Lower leg skin (tissue), 4 donors: ENCODE data around the gene SDCCAG8. TPM values are rescaled to one million over a fixed set of nuclear protein-coding genes. Genes with fewer than 3 reads are reported as not detected.

ENCODE experiments used
- DNase-seq, 2 donors: peaks; one replicate each; pipeline ENCODE4 v3.0.0-alpha.2; 2019; ENCODE audit warnings: low spot score in 2 of 2
- H3K4me3 ChIP-seq: fragments of 200-600 bp; sonication (generic); 2 replicates; pipeline ENCODE4 v1.5.1; 2017; ENCODE audit warnings: mild to moderate bottlenecking, low read depth; ENCODE audit not compliant: poor library complexity, severe bottlenecking
- CTCF ChIP-seq, 3 donors: fragments of 450-650 bp; IDR thresholded peaks; one replicate each; pipeline ENCODE4 v1.5.1; 2016; ENCODE audit warnings: antibody characterized with exemption in 3 of 3, mild to moderate bottlenecking in 3 of 3, moderate library complexity in 2 of 3
- POLR2A ChIP-seq, 2 donors: fragments of 450-650 bp; IDR thresholded peaks; one replicate each; pipeline ENCODE4 v1.6.1; 2016 to 2017; ENCODE audit warnings: antibody characterized with exemption in 2 of 2, mild to moderate bottlenecking in 1 of 2, moderate library complexity in 1 of 2
- WGBS, 2 donors: methylation state at CpG; one replicate each; pipeline ENCODE4 v1.1.5; 2018; 5-methylcytosine and 5-hydroxymethylcytosine counted together
- intact Hi-C: fragments of 100-400 bp; cut with DNase I; formaldehyde crosslinking; loops from one replicate; pipeline ENCODE4 v1.15.0; 2023; ENCODE audit warnings: low total_unique reads
- total RNA-seq, 4 donors: library from RNA; depleted of rRNA; stranded (reverse); fragments of >200 nt; gene quantifications; one replicate each; pipeline ENCODE4 v1.1.0, GENCODE V29; 2016

The SDCCAG8 gene
- total RNA-seq, 4 donors from 2014 or later, result 20.0 to 53.6 (median 48.9) TPM

DNA sequence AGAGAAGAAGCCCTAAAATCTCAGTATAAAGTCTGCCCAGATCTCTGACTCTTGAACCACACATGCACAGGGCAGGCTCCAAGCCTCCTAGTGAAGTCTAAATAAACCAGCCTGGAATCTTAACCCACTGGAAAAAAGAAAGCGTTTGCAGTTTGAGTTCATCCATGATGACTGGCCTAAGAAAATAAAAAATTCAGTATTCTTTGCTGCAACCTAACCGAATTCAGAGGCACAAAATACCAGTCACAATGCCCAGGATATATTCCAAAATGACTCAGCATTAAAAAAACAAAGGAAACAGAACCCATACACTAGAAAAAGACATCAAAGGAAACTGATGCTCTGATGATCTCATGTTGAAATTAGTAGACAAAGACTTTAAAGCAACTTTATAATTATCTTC, 269.2 kb downstream of the SDCCAG8 start:
- no peak overlapping the region for H3K4me3 ChIP-seq
- no peak for DNase-seq
- WGBS, 2 donors, result 53 to 59% methylated on average over 2 of the region's 2 CpGs
- TF ChIP-seq CTCF (IDR thresholded peaks at IDR 0.05) (no peak), POLR2A (IDR thresholded peaks at IDR 0.05) (no peak)
- intact Hi-C loops, result no loop called here

- no peak overlapping the region for H3K4me3 ChIP-seq
- intact Hi-C loops, result no loop called here
- TF ChIP-seq POLR2A (IDR thresholded peaks at IDR 0.05) (no peak), CTCF (IDR thresholded peaks at IDR 0.05) (no peak)
- no peak for DNase-seq
- WGBS, 2 donors, result 93 to 94% methylated on average over 7 of the region's 7 CpGs
Measured at GRCh38 chr1:243526180-243526579, 270.3 kb downstream of the SDCCAG8 start.

GRCh38 chr1:243528459-243529121, 272.7 kb downstream of the SDCCAG8 start:
- TF ChIP-seq CTCF (IDR thresholded peaks at IDR 0.05) (no peak), POLR2A (IDR thresholded peaks at IDR 0.05) (no peak)
- 95 to 97% methylated on average over 2 of the region's 2 CpGs for WGBS, 2 donors
- intact Hi-C loops, result no loop called here

GRCh38 chr1:243529512-243529911, 273.7 kb downstream of the SDCCAG8 start:
- WGBS, 2 donors, result 94 to 96% methylated on average over 4 of the region's 4 CpGs
- no peak overlapping the region for H3K4me3 ChIP-seq
- TF ChIP-seq POLR2A (IDR thresholded peaks at IDR 0.05) (no peak), CTCF (IDR thresholded peaks at IDR 0.05) (no peak)
- DNase-seq, result no peak
- intact Hi-C loops, result no loop called here

More at GRCh38 chr1:243528459-243529121, 272.7 kb downstream of the SDCCAG8 start:
- no peak for DNase-seq
- H3K4me3 ChIP-seq, result no peak overlapping the region

DNA sequence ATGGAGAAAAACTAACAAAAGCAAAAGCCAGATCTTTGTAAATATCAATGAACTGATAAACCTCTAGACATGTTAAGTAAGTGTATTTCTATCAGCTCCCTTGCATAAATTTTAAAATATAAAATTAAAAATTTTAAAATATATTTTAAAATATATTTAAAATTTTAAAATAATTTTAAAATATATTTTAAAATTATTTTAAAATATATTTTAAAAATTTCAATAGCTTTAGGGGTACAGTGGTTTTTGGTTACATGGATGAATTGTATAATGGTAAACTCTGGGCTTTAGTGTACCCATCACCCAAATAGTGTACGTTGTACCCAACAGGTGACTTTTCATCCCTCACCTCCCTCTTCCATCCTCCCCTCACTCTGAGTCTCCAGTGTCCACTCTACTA, 279.2 kb downstream of the SDCCAG8 start:
- no peak for DNase-seq
- intact Hi-C loops, result no loop called here
- TF ChIP-seq CTCF (IDR thresholded peaks at IDR 0.05) (no peak), POLR2A (IDR thresholded peaks at IDR 0.05) (no peak)
- no peak overlapping the region for H3K4me3 ChIP-seq
- WGBS, 2 donors, result 96 to 97% methylated on average over 1 of the region's 1 CpG

- intact Hi-C loops, result no loop called here
- TF ChIP-seq CTCF (IDR thresholded peaks at IDR 0.05) (no peak), POLR2A (IDR thresholded peaks at IDR 0.05) (no peak)
- no peak overlapping the region for H3K4me3 ChIP-seq
- no peak for DNase-seq
Measured at GRCh38 chr1:243539636-243540035, 283.8 kb downstream of the SDCCAG8 start.
